GM19455 (cell line): ENCODE measurements around the gene CERS6.

ENCODE experiments used
- ATAC-seq: cut with Tn5 transposase; IDR thresholded peaks from one replicate; pipeline ENCODE4 v1.9.1; 2021; ENCODE audit not compliant: unreplicated experiment

The CERS6 gene

DNA sequence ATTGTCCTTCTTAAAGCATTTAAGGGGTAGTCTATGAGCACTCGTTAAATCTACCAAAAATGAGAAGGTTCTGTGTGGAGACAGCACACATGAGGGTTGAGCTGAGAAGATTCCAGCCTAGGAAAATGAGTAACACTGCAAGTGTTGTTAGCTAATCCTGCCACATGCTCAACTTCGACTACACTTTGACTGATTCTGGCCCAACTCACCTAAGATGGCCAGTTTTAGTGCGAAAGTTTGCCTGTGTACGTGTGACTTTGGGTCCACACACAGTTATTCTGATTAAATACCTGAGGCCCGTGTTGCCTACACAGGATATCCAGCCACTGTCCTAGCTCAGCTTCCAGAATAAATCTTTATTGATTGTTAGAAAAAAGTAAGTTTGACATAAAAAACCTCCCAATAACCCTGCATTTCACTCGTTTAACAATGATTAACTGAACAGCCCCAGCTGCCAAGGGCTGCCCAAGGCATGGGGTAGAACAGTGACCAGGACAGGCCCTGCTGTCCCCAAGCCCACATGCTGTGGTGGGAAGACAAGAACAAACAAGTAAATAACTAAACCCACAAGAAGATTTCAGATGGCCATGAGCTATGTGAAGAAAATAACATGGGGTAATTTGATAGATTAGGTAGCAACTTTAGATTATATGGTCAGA, 14.7 kb upstream of the CERS6 start:
- no peak for ATAC-seq

DNA sequence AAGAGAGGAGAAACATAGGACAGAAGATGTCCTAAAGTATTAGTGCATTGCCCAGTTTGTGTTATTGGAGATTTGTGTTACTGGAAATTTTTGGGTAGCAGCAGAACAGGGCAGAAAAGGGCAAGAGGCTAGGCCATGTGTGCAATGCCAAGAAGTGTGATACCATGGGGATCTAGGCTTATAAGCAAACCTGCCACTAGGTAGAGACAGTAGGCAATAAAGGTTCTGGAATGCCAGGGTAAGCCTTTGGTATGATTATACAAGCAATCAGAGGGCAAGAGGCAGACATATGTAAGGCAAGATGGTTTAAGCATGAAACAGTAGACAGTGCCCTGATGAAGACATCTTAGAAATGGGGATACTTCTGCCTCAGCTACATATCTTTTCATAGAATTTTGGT, 12.3 kb upstream of the CERS6 start:
- no peak for ATAC-seq

- ATAC-seq, result no peak
Measured at GRCh38 chr2:168445960-168446359, 10.1 kb upstream of the CERS6 start.

DNA sequence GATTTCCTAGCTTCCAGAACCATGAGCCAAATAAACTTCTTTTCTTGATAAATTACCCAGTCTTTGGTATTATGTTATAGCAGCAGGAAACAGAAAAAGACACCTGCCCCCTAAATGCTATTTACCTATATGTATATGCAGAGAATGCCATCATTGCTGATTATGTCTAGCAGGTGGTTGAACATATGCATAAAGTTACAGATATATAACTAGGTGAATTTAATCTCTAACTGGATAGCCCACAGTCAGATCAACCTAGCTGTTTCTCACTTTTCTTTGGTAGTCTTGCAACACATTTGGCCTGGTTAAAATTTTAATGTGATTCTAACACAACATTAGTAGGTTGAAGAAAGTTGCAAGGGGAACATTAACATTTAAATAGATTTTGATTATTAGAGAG, 7.1 kb upstream of the CERS6 start:
- ATAC-seq, result no peak

- ATAC-seq, result no peak
Measured at GRCh38 chr2:168449419-168449818, 6.7 kb upstream of the CERS6 start.

- ATAC-seq, result no peak
Measured at GRCh38 chr2:168450171-168450570, 5.9 kb upstream of the CERS6 start.

- no peak for ATAC-seq
Measured at GRCh38 chr2:168450732-168451131, 5.3 kb upstream of the CERS6 start.

DNA sequence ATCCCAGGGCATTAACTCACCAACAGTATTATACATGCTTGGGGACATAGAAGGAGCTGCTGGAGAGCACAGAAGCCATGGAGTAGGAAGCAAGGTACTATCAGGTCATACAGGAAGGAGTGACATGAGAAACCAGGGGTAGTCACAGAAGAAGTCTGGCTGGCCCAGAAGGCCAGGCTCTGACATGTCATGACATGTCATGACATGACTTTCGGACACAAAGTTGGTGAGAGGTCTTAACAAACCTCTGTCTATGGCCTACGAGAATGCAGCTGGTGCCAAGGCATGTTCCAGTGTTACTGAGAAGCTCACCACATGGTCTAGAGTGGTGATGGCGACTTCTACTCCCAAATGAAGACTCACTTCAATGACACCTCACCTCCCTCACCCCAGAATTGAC, 3.3 kb upstream of the CERS6 start:
- ATAC-seq, result no peak

- no peak for ATAC-seq
Measured at GRCh38 chr2:168453404-168453803, 2.7 kb upstream of the CERS6 start.

DNA sequence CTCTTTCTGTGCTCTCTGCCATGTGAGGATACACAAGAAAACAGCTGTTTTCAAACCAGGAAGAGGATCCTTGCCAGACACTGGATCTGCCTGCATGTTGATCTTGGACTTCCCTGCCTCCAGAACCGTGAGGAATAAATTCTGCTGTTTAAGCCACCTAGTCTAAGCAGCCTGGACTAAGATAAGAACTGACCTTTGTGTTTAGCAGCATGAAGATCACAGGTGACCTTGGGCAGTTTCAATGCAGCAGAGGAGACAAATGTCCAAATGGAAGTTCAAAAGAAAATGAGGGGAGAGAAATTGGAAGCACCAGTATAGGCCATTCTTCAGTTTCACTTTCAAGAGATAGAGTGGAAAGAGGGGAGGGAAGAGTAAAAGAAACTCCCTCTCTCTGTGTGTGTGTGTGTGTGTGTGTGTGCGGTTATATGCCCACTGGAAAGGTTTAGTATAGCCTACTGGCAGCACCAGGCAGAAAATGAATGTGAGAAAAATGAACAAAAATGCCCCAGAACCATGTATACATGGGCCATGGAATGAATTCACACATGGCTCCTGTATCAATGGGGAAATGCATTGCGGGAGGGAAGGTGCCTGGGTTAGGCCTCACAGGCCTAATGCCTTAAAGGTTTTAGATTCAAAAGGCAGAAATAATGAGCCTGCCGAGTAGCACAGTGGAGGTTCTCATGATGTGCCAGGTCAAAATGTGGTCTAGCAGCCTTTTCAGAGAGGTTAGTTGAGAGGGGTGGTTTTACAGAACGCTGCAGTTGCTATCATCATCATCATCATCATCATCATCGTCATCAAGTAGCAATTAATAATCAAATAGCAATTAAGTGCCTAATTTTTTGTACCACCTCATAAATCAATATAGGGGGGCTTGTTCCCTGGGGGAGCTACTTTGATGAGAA, 1.1 kb upstream of the CERS6 start:
- no peak for ATAC-seq

- peak; percentile 44 for ATAC-seq
Measured at GRCh38 chr2:168456521-168457189, 583 bp downstream of the CERS6 start.

DNA sequence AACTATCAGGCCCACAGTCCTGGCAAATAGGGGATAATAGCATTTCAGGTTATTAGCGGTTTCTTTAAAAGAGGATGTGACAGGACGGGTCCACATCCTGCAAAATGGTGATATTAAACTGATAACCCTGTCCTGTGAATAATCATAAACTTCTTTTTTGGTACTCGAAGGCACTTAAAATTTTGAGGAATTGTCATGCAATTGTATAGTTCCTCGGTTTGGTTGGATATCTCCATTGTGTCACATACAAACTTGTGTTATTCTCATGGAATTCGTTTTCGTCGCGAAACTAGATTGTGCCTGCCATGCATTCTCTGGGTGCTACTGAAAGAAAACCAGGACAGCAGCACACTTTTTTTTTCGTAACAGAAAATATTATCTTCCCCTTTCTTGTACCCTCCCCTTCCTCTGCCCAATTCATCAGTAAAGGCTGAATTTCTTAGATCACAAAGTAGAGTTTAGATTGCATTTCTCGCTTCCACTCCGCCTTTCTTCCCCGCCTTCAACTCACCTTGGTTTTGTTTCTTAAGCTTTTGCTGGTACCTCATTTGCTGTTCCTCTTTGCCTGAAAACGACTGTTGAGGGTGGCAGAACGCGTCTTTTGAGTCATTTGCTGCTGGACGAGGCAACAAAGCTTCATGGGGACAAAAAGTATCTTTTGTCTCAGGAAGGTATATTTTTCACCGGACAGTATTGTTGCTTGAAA, 1.3 kb downstream of the CERS6 start:
- no peak for ATAC-seq

GRCh38 chr2:168458139-168458538, 2.1 kb downstream of the CERS6 start:
- ATAC-seq, result no peak

GRCh38 chr2:168459256-168459655, 3.2 kb downstream of the CERS6 start:
- ATAC-seq, result no peak

- ATAC-seq, result no peak
Measured at GRCh38 chr2:168460571-168460970, 4.5 kb downstream of the CERS6 start.

- no peak for ATAC-seq
Measured at GRCh38 chr2:168461178-168461941, 5.3 kb downstream of the CERS6 start.

GRCh38 chr2:168461942-168462331, 5.9 kb downstream of the CERS6 start:
- no peak for ATAC-seq

GRCh38 chr2:168462543-168463045, 6.5 kb downstream of the CERS6 start:
- no peak for ATAC-seq

DNA sequence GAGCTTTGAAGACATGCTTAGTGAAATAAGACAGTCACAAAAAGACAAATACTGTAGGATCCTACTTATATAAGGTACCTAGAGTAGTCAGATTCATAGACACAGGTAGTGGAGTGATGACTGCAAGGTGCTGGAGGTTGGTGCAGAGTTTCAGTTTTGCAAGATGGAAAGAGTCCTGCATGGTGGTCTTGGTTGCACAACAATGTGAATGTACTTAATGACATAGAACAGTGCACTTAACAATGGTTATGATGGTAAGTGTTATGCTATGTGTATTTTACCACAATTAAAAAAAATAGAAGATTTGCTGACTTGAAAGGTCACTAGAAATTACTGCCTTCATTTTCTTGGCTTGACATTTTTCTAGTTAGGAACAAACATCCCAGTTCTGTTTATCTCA, 9.5 kb downstream of the CERS6 start:
- no peak for ATAC-seq

- no peak for ATAC-seq
Measured at GRCh38 chr2:168466190-168466737, 10.2 kb downstream of the CERS6 start.
